Trophoblast cell (in vitro differentiated cells and primary cell): ENCODE results near the gene PDE4B.
A peak's percentile ranks its signal among the peaks of the same experiment; 100 is the strongest.

Experiments
- DNase-seq, 2 donors: peaks; one replicate each; pipeline ENCODE4 v3.0.0-alpha.2; 2016
- H2AFZ ChIP-seq: 2 replicates; pipeline ENCODE4 v1.6.1; 2013; ENCODE audit warnings: low read length, moderate library complexity, mild to moderate bottlenecking; ENCODE audit not compliant: insufficient read depth, poor library complexity
- H2AK5ac ChIP-seq: 2 replicates; pipeline ENCODE4 v1.6.1; 2013; ENCODE audit warnings: mild to moderate bottlenecking, low read length
- H2BK120ac ChIP-seq: 2 replicates; pipeline ENCODE4 v1.6.1; 2013; ENCODE audit warnings: low read length, mild to moderate bottlenecking, moderate library complexity; ENCODE audit not compliant: insufficient read depth, poor library complexity
- H2BK12ac ChIP-seq: 2 replicates; pipeline ENCODE4 v1.6.1; 2013; ENCODE audit warnings: mild to moderate bottlenecking, low read length, moderate library complexity
- H2BK5ac ChIP-seq: 2 replicates; pipeline ENCODE4 v1.6.1; 2013; ENCODE audit warnings: low read length, low read depth, moderate library complexity, mild to moderate bottlenecking; ENCODE audit not compliant: poor library complexity
- H3K14ac ChIP-seq: 2 replicates; pipeline ENCODE4 v1.6.1; 2013; ENCODE audit warnings: mild to moderate bottlenecking, low read length
- H3K18ac ChIP-seq: 2 replicates; pipeline ENCODE4 v1.6.1; 2013; ENCODE audit warnings: mild to moderate bottlenecking, low read length
- H3K23ac ChIP-seq: 2 replicates; pipeline ENCODE4 v1.6.1; 2013; ENCODE audit warnings: low read length
- H3K27ac ChIP-seq: 2 replicates; pipeline ENCODE4 v1.5.1; 2013; ENCODE audit warnings: low read depth, mild to moderate bottlenecking, inconsistent platforms, low read length, moderate library complexity
- H3K27me3 ChIP-seq: 2 replicates; pipeline ENCODE4 v1.6.1; 2013; ENCODE audit warnings: inconsistent platforms, mild to moderate bottlenecking, low read length, moderate library complexity; ENCODE audit not compliant: insufficient read depth
- H3K36me3 ChIP-seq, 2 experiments: 1 replicate in 1 of 2; 2 replicates in 1 of 2; pipeline ENCODE4 v1.6.1; 2013; ENCODE audit warnings: low read length in 2 of 2, mild to moderate bottlenecking in 2 of 2, moderate library complexity in 1 of 2; ENCODE audit not compliant: insufficient read depth in 2 of 2, control insufficient read depth in 1 of 2
- H3K4ac ChIP-seq: 2 replicates; pipeline ENCODE4 v1.6.1; 2013; ENCODE audit warnings: low read depth, mild to moderate bottlenecking, low read length, moderate library complexity
- H3K4me1 ChIP-seq, 2 experiments: 1 replicate in 1 of 2; 2 replicates in 1 of 2; pipeline ENCODE4 v1.6.1; 2013; ENCODE audit warnings: low read length in 2 of 2, mild to moderate bottlenecking in 2 of 2, moderate library complexity in 1 of 2; ENCODE audit not compliant: insufficient read depth in 2 of 2, control insufficient read depth in 1 of 2
- H3K4me2 ChIP-seq: 2 replicates; pipeline ENCODE4 v1.6.1; 2013; ENCODE audit warnings: inconsistent platforms, mild to moderate bottlenecking, low read length, moderate library complexity
- H3K4me3 ChIP-seq: 2 replicates; pipeline ENCODE4 v1.5.1; 2013; ENCODE audit warnings: mild to moderate bottlenecking, low read depth, low read length, inconsistent platforms
- H3K79me1 ChIP-seq: one replicate; pipeline ENCODE4 v1.6.1; 2013; ENCODE audit warnings: low read length
- H3K79me2 ChIP-seq: 2 replicates; pipeline ENCODE4 v1.6.1; 2013; ENCODE audit warnings: low read length, mild to moderate bottlenecking; ENCODE audit not compliant: control insufficient read depth, insufficient read depth, poor library complexity
- H3K9ac ChIP-seq: 2 replicates; pipeline ENCODE4 v1.6.1; 2013; ENCODE audit warnings: mild to moderate bottlenecking, low read length
- H3K9me3 ChIP-seq: 2 replicates; pipeline ENCODE4 v1.6.1; 2013; ENCODE audit warnings: low read depth, mild to moderate bottlenecking, control low read depth, inconsistent platforms, low read length; ENCODE audit not compliant: insufficient read depth
- H4K12ac ChIP-seq: 2 replicates; pipeline ENCODE4 v1.6.1; 2013; ENCODE audit warnings: low read depth, mild to moderate bottlenecking, low read length, moderate library complexity
- H4K8ac ChIP-seq: 2 replicates; pipeline ENCODE4 v1.6.1; 2013; ENCODE audit warnings: low read depth, mild to moderate bottlenecking, low read length, moderate library complexity
- H4K91ac ChIP-seq: one replicate; pipeline ENCODE4 v1.6.1; 2013; ENCODE audit warnings: low read depth, mild to moderate bottlenecking, low read length, moderate library complexity
- WGBS: extraction: QIAGEN DNeasy Blood & Tissue Kit; methylation state at CpG from one replicate; pipeline ENCODE4 v1.1.7; 2013; ENCODE audit warnings: missing lambda C conversion rate; ENCODE audit not compliant: insufficient read length, insufficient coverage; ENCODE audit errors: extremely low coverage; 5-methylcytosine and 5-hydroxymethylcytosine counted together

The PDE4B gene

GRCh38 chr1:66313429-66313828 lies 520.7 kb downstream of the PDE4B start:
- Histone ChIP-seq H3K9me3 (no peaks in the 10 kb centered on the region), H4K8ac (no peak overlapping the region), H3K4me2 (no peak overlapping the region), H3K27me3 (no peaks in the 10 kb centered on the region), H3K4ac (no peak overlapping the region), H3K79me1 (no peaks in the 10 kb centered on the region), H3K4me1 (peaks cover 0 to 3% of the 10 kb centered on the region in 2 experiments), H2BK12ac (no peak overlapping the region), H2AK5ac (no peak overlapping the region), H3K9ac (no peak overlapping the region), H3K4me3 (no peak overlapping the region), H3K18ac (no peak overlapping the region), H2BK120ac (no peak overlapping the region), H3K14ac (no peak overlapping the region), H2BK5ac (no peak overlapping the region), H2AFZ (no peak overlapping the region), H3K23ac (no peak overlapping the region), H4K91ac (no peak overlapping the region), H3K36me3 (no peaks in the 10 kb centered on the region), H3K27ac (no peak overlapping the region), H3K79me2 (no peaks in the 10 kb centered on the region), H4K12ac (no peak overlapping the region)
- DNase-seq: no peak

GRCh38 chr1:66315671-66316070 lies 523.0 kb downstream of the PDE4B start:
- no peaks in the 10 kb centered on the region for H3K79me1 ChIP-seq
- H3K27me3 ChIP-seq: no peaks in the 10 kb centered on the region
- no peak overlapping the region for H2AK5ac ChIP-seq
- no peak overlapping the region for H3K4me2 ChIP-seq
- no peak overlapping the region for H3K4ac ChIP-seq
- H2BK12ac ChIP-seq: no peak overlapping the region
- no peak overlapping the region for H4K12ac ChIP-seq
- H2AFZ ChIP-seq: no peak overlapping the region
- H3K4me3 ChIP-seq: no peak overlapping the region
- no CpG with 5 or more reads among the region's 4 CpGs for WGBS
- H4K91ac ChIP-seq: no peak overlapping the region
- no peaks in the 10 kb centered on the region for H3K79me2 ChIP-seq
- DNase-seq: peak in 1 of 2 donors; percentile 36
- no peak overlapping the region for H3K18ac ChIP-seq
- no peak overlapping the region for H2BK5ac ChIP-seq
- H3K9ac ChIP-seq: no peak overlapping the region
- no peak overlapping the region for H4K8ac ChIP-seq
- H3K23ac ChIP-seq: no peak overlapping the region
- no peaks in the 10 kb centered on the region for H3K9me3 ChIP-seq
- H3K27ac ChIP-seq: no peak overlapping the region
- no peak overlapping the region for H3K14ac ChIP-seq
- H3K4me1 ChIP-seq: peaks cover 0 to 3% of the 10 kb centered on the region in 2 experiments
- H2BK120ac ChIP-seq: no peak overlapping the region
- no peaks in the 10 kb centered on the region for H3K36me3 ChIP-seq

GRCh38 chr1:66316464-66317247 lies 524.0 kb downstream of the PDE4B start:
- H3K14ac ChIP-seq: no peak overlapping the region
- H2AFZ ChIP-seq: no peak overlapping the region
- no peak overlapping the region for H2BK12ac ChIP-seq
- no peak overlapping the region for H4K12ac ChIP-seq
- no peak overlapping the region for H3K4me3 ChIP-seq
- no peak overlapping the region for H3K27ac ChIP-seq
- no peak for DNase-seq
- no peaks in the 10 kb centered on the region for H3K79me1 ChIP-seq
- H4K8ac ChIP-seq: no peak overlapping the region
- no CpG with 5 or more reads among the region's 3 CpGs for WGBS
- no peaks in the 10 kb centered on the region for H3K36me3 ChIP-seq
- H3K9me3 ChIP-seq: no peaks in the 10 kb centered on the region
- H3K9ac ChIP-seq: no peak overlapping the region
- no peak overlapping the region for H3K23ac ChIP-seq
- H3K27me3 ChIP-seq: no peaks in the 10 kb centered on the region
- H2BK5ac ChIP-seq: no peak overlapping the region
- H3K4ac ChIP-seq: no peak overlapping the region
- no peak overlapping the region for H2AK5ac ChIP-seq
- no peaks in the 10 kb centered on the region for H3K4me1 ChIP-seq
- no peaks in the 10 kb centered on the region for H3K79me2 ChIP-seq
- H3K18ac ChIP-seq: no peak overlapping the region
- no peak overlapping the region for H2BK120ac ChIP-seq
- H4K91ac ChIP-seq: no peak overlapping the region
- H3K4me2 ChIP-seq: no peak overlapping the region

- Histone ChIP-seq H3K4ac (no peak overlapping the region), H3K14ac (no peak overlapping the region), H3K27me3 (no peaks in the 10 kb centered on the region), H3K9me3 (no peaks in the 10 kb centered on the region), H2BK5ac (no peak overlapping the region), H4K8ac (no peak overlapping the region), H3K27ac (no peak overlapping the region), H4K91ac (no peak overlapping the region), H2BK120ac (no peak overlapping the region), H3K79me1 (no peaks in the 10 kb centered on the region), H3K4me2 (no peak overlapping the region), H3K4me3 (no peak overlapping the region), H3K79me2 (no peaks in the 10 kb centered on the region), H3K4me1 (no peaks in the 10 kb centered on the region), H2AK5ac (no peak overlapping the region), H2AFZ (no peak overlapping the region), H3K36me3 (no peaks in the 10 kb centered on the region), H3K23ac (no peak overlapping the region), H2BK12ac (no peak overlapping the region), H4K12ac (no peak overlapping the region), H3K18ac (no peak overlapping the region), H3K9ac (no peak overlapping the region)
- WGBS: no CpG with 5 or more reads among the region's 1 CpG
- DNase-seq: no peak
These were observed 524.5 kb downstream of the PDE4B start for GRCh38 chr1:66317248-66317515.
